ENCODE data around the gene TAS2R43. TPM values are rescaled to one million over a fixed set of nuclear protein-coding genes. Genes with fewer than 3 reads are reported as not detected.
"Not testable (repeated sequence)": the region's sequence is repeated elsewhere in the genome, so short reads cannot be mapped to it uniquely, and the experiment has no call there.

Gene TAS2R43, protein sequence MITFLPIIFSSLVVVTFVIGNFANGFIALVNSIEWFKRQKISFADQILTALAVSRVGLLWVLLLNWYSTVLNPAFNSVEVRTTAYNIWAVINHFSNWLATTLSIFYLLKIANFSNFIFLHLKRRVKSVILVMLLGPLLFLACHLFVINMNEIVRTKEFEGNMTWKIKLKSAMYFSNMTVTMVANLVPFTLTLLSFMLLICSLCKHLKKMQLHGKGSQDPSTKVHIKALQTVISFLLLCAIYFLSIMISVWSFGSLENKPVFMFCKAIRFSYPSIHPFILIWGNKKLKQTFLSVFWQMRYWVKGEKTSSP
- 0.26 and 1.6 TPM in 2 replicates for total RNA-seq

DNA sequence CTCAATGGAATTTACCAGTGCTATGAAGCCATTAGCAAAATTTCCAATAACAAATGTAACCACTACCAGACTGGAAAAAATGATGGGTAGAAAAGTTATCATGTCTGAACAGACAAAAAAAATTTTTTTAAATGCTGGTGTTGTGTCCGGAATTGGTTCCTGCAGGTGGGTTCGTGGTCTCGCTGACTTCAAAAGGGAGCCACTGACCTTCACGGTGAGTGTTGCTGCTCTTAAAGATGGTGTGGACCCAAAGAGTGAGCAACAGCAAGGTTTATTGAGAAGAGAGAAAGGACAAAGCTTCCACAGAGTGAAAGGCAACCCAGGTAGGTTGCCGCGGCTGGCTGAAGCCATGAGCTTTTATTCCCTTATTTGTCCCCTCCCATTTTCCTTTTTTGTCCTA is at the start of gene TAS2R43:
Gene TAS2R43, minus strand, starts transcription at position 186 of the 400 bp plus-strand sequence. Its CDS starts 84 bp downstream, at position 102.
- DNase-seq (ENCODE audit: low read depth in 2 of 2) = no peak

DNA sequence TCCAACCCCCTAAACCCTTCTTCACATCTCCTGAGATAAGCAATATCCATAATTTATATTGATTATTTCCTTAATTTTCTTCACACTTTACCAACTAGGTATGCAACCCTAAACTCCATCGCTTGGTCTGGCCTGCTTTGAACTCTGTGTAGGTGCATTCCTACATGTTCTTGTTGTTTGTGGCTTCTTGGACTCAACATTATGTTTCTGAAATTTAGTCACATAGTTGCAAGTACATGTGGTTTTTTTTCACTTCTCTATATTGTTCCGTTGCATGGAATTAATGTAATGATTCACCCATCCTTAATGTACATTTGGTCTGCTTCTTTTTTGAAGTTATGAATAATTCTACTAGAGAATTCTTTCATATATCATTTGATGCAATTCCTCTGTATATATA is 44.0 kb upstream of the TAS2R43 start:
- DNase-seq (ENCODE audit: low read depth in 2 of 2) = no peak

DNA sequence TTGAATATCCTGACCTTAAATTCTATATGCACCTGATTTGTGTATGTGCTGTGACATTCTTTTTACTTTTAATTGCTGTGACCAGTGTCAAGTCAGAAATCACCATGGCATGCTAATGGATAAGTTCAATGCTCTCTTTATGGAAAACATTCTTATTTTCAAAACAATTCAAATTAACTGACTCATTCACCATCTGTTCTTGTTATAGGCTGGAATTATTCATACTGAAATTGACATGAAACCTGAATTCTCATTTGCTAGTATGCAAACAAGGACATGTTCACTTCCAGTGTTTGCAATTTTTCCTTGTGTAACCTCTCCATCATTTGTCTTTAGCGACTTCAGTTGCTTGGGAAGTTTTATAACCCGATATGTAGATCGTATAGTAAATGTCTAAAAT is 42.2 kb upstream of the TAS2R43 start, which contains the start of gene TAS2R30:
Gene TAS2R30, minus strand, starts transcription at position 340 of the 400 bp plus-strand sequence. CDS start 400 bp downstream, outside the sequence.
- no peak for DNase-seq (ENCODE audit: low read depth in 2 of 2)

DNA sequence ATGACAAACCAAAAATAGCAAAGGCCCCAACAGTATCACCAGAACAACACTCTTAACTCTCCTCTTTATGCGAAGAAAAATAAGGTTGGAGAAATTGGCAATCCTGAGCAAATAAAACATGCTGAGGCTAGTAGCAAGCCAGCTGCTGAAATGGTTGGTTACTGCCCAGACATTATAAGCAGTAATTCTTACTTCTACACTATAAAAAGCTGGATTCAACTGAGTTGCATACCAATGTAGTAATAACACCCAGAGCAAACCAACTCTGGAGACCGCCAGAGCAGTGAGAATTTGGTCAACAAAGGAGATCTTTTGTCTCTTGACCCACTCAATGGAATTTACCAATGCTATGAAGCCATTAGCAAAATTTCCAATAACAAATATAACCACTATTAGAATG is 41.7 kb upstream of the TAS2R43 start:
- DNase-seq (ENCODE audit: low read depth in 2 of 2) = no peak

DNA sequence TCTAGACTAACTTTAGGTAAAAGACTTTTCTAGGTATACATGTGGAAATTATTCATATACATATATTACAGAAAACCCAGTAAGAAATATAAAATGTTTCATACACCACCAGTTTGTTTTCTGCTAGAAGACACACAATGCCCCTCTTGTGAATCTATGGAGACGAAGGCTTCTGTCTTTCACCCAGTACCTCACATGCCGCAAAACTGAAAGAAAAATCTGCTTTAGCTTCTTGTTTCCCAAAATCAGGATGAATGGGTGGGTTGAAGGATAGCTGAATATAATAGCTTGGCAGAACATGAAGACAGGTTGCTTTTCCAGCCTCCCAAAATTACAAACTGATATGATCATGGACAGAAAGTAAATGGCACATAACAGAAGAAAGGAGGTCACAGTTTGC is 41.0 kb upstream of the TAS2R43 start:
- no peak for DNase-seq (ENCODE audit: low read depth in 2 of 2)

DNA sequence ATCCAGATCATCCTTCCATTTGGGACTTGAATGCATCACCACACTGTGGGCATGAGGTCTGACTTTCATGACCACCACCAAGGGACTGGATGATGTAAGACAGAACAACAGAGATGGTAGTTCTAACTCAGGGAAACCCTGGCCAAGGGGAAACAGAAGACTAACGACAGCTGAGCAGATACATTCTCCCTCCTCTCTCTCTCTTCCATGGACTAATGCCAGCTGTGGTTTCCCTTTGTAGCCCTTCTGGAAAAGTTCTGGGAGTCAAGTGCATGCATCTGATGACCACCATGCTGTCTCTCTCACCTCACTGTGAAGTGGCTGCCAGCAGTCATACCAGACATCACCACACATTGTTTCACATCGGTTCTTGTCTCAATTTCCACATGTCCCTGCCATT is 38.9 kb upstream of the TAS2R43 start:
- peak in 1 of 2 donors; percentile 49 for DNase-seq (ENCODE audit: low read depth in 2 of 2)

DNA sequence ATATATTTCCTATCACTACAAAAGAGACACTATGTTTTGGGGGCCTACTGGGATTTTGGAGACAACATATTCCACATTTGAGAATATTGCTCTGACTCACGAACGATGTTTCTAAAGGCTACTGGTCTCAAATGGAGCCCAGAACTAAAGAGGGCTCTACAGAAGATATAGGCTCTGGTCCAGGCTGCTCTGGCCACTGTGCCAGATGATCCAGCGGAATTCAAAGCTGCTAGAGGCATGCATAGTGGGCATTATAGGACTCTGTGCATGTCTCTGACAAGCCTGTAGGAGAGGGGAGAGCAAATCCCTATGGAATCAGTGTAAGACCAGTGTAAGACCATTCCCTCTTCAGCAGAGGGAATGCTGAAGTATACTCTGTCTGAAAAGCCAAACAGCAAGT is 38.3 kb upstream of the TAS2R43 start:
- DNase-seq (ENCODE audit: low read depth in 2 of 2) = no peak

DNA sequence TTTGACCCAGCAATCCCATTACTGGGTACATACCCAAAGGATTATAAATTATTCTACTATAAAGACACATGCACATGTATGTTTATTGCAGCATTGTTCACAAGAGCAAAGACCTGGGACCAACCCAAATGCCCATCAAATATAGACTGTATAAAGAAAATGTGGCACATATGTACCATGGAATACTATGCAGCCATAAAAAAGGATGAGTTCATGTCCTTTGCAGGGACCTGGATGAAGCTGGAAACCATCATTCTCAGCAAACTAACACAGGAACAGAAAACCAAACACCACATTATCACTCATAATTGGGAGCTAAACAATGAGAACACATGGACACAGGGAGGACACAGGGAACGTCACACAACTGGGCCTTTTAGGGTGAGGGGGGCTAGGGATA is 22.0 kb upstream of the TAS2R43 start:
- not testable (repeated sequence) for DNase-seq (ENCODE audit: low read depth in 2 of 2)

DNA sequence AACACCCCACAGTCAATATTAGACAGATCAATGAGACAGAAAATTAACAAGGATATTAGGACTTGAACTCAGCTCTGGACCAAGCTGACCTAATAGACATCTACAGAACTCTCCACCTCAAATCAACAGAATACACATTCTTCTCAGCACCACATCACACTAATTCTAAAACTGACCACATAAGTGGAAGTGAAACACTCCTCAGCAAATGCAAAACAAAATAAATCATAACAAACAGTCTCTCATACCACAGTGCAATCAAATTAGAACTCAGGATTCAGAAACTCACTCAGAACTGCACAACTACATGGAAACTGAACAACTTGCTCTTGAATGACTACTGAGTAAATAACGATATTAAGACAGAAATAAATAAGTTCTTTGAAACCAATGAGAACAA is 19.1 kb upstream of the TAS2R43 start:
- DNase-seq (ENCODE audit: low read depth in 2 of 2) = not testable (repeated sequence)

DNA sequence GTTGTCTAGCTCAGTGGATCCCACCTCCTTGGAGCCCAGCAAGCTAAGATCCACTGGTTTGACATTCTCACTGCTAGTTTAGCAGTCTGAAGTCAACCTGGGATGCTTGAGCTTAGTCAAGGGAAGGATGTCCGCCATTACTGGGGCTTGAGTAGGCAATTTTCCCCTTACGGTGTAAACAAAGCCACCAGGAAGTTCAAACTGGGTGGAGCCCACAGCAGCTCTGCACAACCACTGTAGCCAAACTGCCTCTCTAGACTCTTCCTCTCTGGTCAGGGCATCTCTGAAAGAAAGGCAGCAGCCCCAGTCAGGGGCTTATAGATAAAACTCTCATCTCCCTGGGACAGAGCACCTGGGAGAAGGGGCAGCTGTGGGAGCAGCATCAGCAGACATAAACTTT is 16.7 kb upstream of the TAS2R43 start:
- DNase-seq (ENCODE audit: low read depth in 2 of 2) = no peak

DNA sequence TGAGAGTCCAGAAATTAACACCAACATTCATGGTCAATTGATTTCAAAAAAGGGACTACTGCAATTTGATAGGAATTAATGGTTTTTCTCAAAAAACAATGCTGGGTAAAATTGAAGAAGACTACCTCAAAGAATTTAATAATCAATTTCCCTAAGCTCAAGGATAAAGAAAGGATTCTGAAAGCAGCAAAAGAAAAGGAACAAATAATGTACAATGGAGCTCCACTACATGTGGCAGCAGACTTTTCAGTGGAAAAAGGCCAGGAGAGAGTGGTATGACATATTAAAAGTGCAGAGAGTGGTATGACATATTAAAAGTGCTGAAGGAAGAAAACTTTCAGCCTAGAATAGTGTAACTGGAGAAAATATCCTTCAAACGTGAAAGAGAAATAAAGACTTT is 15.6 kb upstream of the TAS2R43 start:
- no peak for DNase-seq (ENCODE audit: low read depth in 2 of 2)

DNA sequence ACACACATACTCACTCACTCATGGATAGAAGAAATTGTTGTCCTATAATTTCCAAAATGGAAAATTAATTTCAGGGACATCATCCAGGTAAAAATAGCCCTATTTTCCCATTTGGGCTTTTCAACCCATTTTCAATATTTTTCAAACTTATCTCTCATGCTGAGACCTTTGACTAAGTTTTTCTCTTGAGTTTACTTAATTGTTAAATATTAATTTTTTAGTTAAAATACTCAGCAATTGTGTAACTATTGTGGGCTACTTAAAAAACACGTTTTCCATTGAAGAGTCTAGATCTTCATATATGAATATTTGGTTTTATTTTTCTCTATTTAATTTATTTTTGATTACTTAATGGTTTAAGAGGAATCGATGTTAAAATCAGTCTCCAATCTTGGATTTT is 14.2 kb upstream of the TAS2R43 start:
- no peak for DNase-seq (ENCODE audit: low read depth in 2 of 2)

DNA sequence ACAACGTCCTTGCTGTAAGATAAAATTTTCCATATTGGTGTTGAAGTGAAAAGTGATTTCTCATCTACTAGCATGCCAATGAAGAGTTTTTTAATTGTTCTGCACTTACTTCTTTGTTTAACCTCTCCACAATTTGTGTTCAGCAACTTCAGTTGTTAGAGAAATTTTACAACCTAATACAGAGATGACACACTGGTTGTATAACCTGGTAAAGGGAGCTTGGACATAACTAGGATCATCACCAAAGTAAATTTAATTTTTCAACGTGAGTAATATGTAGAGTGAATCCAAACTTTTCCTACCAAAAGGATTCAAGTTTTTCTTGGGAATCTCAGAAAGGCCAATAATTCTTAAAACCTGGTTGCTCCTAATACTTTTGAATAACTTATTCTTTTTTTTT is 13.4 kb upstream of the TAS2R43 start:
- DNase-seq (ENCODE audit: low read depth in 2 of 2) = no peak

DNA sequence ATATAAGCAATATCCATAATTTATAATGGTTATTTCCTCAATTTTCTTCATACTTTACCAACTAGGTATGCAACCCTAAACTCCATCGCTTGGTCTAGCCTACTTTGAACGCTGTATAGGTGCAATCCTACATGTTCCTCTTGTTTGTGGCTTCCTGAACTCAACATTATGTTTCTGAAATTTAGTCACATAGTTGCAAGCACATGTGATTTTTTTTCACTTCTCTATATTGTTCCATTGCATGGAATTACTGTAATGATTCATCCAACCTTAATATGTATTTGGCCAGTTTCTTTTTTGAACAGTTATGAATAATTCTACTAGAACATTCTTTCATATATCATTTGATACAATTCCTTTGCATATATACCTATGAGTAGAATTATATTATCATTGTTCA is 2.8 kb upstream of the TAS2R43 start:
- DNase-seq (ENCODE audit: low read depth in 2 of 2) = not testable (repeated sequence)

DNA sequence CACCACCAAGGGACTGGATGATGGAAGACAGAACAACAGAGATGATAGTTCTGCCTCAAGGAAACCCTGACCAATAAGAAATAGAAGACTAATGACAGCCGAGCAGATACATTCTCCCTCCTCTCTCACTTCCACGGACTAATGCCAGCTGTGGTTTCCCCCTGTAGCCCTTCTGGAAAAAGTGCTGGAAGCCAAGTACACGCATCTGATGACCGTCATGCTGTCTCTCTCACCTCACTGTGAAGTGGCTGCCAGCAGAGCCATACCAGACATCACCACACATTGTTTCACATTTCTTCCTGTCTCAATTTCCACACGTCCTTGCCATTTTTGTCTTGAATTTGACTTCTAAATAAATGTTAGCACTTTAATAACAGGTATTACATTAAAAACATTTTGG is 2.9 kb downstream of the TAS2R43 start:
- peak; percentile 7 to 64 for DNase-seq (ENCODE audit: low read depth in 2 of 2)

DNA sequence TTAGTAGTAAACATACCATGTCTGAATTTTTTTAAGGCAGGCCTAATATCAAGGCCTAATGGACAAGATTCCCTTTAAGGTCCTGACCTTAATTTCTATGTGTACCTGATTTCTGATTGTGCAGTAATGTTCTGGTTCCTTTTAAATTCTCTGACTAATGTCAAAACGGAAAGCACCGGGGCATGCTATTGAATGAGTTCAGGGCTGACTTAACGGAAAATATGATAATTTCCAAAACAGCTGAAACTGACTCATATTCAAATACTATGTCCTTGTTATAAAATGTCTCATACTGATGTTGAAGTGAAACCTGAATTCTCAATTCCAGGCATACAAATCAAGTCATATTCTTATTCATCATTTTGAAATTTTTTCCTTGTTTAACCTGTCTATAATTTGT is 6.7 kb downstream of the TAS2R43 start:
- DNase-seq (ENCODE audit: low read depth in 2 of 2) = peak; percentile 90 to 95

DNA sequence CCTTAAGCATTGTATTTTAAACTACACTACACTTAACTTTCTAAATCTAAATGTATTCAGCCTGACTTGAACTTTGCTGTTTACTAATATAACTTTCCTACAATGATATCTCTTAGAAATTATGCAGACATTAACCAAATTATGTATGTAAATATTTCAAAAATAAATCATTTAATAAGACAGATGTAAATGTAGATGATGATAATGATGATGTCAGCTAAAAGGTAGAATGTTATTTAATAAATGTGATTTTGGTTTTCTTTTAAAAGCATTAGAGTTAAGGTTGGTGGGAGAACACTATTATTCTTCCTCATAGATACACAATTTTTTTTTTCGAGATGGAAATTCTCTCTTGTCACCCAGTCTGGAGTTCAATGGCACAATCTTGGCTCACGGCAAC is 10.1 kb downstream of the TAS2R43 start:
- DNase-seq (ENCODE audit: low read depth in 2 of 2) = no peak

DNA sequence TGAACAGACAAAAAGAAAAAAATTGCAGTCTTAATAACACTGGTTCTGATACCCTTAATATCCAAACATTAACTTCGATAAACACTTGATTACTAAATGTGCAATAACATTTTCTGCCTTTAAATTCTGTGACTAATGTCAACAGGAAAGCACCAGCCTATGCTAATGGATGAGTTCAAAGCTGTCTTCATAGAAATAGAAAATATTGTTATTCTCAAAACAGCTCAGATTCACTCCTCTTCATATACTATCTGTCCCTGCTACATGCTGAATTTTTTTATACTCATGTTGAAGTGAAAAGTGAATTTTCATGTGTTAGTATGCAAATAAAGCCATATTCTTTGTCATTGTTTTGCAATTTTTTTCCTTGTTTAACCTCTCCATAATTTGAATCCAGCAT is 13.9 kb downstream of the TAS2R43 start:
- DNase-seq (ENCODE audit: low read depth in 2 of 2) = no peak

DNA sequence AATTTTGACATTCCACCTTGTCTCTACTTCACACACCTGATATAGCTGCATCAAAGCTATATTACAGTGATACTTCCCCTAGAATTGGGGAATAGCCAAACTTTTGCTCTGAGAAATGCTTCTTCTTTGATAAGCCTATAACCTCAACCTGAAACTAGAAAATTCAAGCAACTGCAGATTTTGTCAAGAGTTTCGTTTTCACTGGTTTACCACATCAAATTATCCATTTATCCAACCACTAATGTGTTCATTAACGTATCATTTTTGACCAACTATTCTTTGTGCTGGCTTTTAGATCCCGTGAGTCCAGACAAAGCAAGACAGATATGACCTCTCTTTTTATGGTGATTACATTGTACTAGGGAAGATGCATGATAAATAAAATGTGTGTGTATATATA is 16.5 kb downstream of the TAS2R43 start:
- no peak for DNase-seq (ENCODE audit: low read depth in 2 of 2)

DNA sequence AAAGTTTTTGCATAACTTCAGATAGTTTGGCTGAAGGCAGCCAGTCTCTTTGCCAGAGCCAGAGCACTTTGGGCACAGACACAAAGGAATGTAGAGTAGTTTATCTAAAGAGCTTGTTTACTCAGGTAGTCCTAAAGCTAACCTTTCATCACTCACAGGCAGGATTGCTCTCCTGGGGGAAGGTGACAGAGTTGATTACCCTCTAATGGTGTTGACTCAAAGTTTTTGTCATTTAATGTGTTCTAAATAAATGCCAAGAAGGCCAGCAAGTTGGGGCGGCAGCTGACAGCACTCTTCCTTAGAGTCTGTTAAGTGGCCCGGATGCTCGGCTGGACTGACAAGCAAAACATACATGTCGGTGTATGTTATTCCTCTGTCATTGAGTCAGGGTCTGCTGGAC is 20.7 kb downstream of the TAS2R43 start:
- peak; percentile 45 to 50 for DNase-seq (ENCODE audit: low read depth in 2 of 2)

DNA sequence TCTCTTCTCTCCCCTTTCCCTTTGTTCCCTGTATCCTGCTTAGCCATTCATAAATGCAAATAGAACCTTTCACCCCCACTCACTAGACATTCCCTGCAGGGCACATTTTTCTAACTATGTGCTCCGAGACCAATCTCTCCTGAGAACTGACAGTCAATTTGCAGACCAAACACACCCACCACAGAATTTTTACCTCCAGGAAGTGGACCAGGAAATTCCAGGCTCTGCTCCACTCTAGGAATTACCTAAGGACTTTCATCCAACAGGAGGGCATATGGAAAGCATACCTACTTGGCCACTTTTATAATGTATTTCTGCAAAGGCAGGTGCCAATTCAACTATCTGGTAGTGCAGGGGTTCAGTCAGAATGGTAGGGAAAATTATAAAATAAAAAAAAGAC is 21.1 kb downstream of the TAS2R43 start:
- DNase-seq (ENCODE audit: low read depth in 2 of 2) = peak in 1 of 2 donors; percentile 12

DNA sequence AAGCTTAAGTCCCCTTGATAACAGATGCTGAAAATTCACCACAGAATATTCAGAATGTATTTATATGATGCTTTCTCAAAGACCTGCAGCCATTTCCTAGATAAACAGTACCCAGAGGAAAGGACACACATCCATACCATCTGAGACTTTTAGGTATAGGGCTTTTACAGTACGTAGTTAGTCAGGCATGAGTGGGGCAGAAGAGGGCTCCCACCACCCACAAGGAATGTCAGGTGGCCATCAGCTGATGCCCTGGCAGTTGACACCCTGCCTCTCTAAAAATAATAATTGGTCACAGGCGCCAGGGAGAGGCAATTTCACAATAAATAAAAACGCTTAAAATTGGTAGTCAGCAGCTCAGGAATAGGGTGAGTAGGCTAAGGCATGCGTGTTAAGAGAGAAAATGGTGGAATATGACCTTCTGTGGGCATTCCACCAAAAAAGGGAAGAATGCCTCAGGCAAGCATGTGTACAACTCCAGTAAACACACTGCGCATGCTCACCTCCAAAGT is 22.2 kb downstream of the TAS2R43 start:
- no peak for DNase-seq (ENCODE audit: low read depth in 2 of 2)

DNA sequence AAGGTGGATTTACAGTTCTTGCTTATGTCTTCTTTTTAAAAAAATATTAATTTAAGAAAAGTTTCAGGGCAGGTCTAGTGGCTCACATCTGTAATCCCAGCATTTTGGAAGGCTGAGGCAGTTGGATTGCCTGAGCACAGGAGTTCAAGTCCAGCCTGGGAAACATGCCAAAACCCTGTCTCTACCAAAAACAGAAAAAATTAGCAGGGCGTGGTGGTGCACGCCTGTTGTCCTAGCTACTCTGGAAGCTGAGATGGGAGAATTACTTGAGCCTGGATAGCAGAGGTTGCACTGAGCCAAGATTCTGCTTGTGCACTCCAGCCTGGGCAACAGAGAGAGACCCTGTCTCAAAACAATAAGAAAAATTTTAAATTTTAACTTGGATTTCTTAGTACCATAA is 24.6 kb downstream of the TAS2R43 start:
- no peak for DNase-seq (ENCODE audit: low read depth in 2 of 2)

All from dermis microvascular lymphatic vessel endothelial cell (primary cell).